Right renal cortex interstitium (tissue), 3 donors: ENCODE measurements around the gene UST. TPM values are rescaled to one million over a fixed set of nuclear protein-coding genes. Genes with fewer than 3 reads are reported as not detected.
"Not testable (repeated sequence)": the region's sequence is repeated elsewhere in the genome, so short reads cannot be mapped to it uniquely, and the experiment has no call there.

Experiments used
- DNase-seq, 3 donors: peaks; one replicate each; pipeline ENCODE4 v3.0.0-alpha.2; 2013; ENCODE audit warnings: low read depth in 3 of 3, low spot score in 2 of 3
- polyA plus RNA-seq, 3 donors: library from polyadenylated mRNA; unstranded; fragments of 120-200 nt; gene quantifications; one replicate each; pipeline ENCODE4 v1.2.1, GENCODE V29; 2013; ENCODE audit not compliant: insufficient read length in 3 of 3

UST gene
- polyA plus RNA-seq, 3 donors: 11.0 to 11.7 (median 11.1) TPM

- no peak for DNase-seq
Observed at GRCh38 chr6:148830614-148831013, 83.8 kb downstream of the UST start.

DNA sequence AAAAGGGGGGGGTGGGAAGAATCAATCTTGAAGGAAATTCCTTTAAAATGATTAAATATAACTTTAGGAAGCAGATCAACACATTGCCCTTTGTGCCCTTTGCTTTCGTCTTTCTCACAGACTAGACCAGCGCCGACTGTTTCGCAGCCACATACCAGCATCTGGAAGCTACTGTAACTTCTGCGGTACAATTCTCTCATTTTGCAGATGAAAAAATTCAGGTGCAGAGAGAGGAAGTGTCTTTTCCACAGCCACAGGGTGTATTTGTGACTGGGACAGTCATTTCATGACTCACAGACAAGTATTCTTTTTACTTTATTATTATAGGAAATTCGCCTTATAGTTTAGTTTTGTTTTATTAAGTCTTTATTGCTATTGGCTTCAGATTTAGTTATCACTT, 84.2 kb downstream of the UST start:
- DNase-seq: no peak

- DNase-seq: no peak
Observed at GRCh38 chr6:148831531-148831930, 84.7 kb downstream of the UST start.

GRCh38 chr6:148835920-148836441, 89.2 kb downstream of the UST start:
- no peak for DNase-seq

DNA sequence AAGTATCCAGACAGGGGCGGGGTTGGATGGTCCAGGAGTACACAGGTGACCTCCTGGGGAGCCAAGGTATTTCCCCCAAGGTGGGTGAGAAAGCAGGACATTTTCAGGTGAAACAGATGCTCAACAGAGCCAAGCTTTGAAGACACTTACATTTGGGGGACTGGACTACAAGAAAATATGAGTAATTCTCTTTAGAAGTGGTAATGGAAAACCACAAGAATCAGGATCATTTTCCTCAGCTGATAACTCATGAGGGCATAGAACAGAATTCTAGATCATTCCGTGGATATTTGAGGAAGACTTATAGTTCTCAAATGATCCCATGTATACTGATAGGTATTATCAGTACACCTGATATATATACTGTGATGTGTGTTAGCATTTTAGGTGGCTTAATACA, 89.9 kb downstream of the UST start:
- no peak for DNase-seq

GRCh38 chr6:148837941-148838340, 91.1 kb downstream of the UST start:
- no peak for DNase-seq

DNA sequence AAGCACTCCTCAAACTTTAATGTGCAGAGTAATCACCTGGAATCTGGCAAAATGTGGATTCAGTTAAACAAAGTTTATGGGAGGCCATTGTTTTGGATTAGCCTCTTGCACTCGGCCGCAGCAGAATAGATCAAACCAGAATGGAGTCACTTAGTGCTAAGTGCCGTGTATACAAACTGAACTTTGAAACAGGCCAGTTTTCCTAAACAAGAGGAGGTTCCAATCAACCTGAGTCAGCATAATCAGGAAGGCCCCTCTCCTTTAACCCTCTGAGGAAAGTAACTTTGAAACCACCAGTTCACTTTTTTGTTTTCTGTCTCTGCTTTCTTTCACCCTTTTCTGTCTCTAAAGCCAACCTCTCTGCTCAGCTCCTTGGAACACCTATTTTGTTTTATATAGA, 92.2 kb downstream of the UST start:
- no peak for DNase-seq

DNA sequence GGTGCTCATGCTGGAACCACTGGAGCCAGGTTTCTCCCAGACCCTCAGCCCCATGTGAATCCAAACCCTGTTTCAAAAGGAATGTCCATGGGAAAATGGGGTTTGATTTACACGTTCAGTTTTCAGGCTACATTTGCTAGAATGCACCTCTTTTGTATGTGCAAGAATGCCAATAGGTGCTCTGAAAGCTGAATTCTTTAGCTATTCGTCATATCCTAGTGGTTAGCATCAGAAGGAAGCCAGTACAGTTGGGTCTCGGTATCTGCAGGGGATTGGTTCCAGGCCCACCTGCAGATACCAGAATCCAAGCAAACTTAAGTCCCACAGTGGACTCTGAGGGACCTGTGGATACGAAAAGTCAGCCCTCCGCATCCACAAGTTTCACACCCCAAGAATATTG, 93.4 kb downstream of the UST start:
- no peak for DNase-seq

DNA sequence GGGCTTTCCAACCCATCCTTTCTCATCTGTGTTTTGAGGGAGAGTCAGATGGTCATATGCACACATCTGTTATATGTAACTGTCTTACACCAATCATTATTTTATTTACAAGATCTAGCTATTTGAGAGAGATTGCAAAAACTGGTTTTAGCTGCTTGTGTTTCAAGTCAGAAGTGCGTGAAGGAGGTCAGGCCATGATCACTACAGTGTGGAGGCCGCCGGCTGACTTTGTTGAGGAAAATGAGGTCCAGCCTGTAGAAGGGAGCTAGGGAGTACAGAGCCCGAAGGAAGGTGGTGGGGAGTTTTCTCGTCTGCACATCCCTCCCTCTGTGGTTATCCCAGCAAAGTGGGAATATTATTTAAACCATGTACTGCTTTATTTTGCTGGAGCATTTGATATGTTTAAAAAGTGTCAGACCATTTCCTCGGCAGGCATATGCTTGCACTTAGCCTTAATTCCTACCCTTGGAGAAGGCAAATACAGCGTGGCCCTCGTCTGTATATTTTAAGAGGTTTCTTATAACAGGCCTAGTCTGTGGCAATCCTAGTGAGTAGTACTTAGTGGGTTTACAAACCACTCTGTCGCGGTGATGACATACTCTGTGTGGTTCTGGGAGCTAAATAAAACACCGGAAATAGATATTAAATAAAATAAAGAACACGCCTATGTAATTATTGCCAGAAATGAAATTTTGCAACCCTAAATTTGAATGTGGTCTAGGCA, 95.6 kb downstream of the UST start:
- DNase-seq: no peak

GRCh38 chr6:148845464-148845863, 98.6 kb downstream of the UST start:
- no peak for DNase-seq

DNA sequence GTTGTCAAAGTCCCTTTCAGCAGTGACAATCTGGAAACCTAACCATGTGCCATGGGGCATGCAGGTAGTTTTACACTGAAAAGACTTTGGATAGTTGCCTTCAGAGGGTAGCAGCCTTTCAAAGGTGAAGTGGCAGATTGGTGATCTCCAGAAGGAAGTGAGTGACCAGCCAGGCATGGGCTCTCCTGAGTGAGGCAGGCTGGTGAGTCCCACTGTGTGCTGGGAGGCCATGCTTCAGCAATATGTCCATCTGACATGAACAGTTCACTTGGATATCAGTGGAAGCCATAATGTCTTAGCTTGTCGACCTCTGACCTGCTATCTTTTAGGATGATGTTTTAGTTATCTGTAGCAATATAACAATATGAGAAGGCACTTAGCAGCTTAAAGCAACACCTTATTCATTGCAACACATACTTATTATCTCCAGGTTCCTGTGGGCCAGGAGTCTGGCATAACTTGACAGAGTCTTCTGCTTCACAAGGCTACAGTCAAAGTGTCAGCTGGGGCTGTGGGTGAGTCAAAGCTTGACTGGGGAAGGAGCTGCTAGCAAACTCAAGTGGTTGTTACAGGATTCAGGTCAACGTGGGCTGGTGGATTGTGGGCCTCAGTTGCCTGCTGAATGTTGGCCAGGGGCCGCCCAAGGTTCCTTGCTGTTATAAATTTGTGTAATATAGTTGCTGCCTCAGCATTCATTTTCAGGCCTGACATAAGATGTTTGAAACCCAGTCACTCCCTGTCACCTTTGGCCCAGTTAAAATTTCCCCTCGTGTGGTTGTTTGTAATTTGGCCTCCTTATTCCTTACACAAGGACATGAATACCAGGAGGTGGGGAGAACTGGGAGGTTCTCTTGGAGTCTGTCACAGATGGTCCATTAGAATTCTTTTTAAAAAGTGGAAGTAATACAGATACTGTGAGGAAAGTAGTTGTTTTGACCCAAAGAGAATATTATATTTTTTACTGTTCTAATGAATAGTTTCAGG, 100.2 kb downstream of the UST start:
- DNase-seq: no peak

DNA sequence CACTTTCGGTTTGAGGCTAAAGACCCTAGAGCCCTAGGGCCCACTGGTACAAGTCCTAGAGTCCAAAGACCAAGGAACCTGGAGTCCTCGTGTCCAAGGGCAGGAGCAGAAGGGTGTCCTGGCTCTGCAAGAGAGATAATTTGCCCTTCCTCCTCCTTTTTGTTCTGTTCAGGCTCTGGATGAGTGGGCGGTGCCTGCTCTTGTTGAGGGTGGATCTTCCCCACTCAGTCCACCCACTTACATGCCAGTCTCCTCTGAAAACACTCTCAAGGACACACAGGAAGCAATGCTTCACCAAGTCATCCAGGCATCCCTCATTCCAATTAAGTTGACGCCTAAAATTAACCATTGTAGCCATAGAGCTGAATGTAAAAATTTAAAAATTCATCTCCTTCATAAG, 102.1 kb downstream of the UST start:
- no peak for DNase-seq

DNA sequence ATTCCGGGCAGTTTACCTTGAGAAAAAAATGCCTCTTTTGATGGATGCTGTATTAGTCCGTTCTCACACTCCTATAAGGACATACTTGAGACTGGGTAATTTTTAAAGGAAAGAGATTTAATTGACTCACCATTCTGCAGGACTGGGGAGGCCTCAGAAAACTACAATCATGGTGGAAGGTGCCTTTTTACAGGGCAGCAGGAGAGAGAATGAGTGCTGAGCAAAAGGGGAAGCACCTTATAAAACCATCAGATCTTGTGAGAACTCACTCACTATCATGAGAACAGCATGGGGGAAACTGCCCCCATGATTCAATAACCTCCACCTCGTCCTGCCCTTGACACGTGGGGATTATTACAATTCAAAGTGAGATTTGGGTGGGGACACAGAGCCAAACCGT, 102.6 kb downstream of the UST start:
- not testable (repeated sequence) for DNase-seq

DNA sequence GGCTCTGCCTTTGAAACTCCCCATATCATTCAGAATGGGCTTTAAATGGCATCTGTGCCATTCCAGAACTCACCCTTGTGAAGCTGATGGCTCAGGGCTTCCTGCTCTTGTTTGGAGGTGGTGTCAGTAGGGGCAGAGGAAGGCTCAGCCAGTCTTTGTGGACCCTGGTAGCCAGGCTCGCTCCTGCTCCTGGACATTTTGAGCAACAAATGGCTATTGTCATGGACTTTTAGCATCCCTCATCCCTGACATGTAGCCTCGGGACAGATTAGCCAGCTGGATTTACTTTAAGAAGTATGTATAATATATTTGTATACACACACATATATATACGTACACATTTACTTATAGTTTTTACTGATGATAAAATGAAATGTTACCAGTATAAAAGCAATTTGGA, 104.1 kb downstream of the UST start:
- no peak for DNase-seq

DNA sequence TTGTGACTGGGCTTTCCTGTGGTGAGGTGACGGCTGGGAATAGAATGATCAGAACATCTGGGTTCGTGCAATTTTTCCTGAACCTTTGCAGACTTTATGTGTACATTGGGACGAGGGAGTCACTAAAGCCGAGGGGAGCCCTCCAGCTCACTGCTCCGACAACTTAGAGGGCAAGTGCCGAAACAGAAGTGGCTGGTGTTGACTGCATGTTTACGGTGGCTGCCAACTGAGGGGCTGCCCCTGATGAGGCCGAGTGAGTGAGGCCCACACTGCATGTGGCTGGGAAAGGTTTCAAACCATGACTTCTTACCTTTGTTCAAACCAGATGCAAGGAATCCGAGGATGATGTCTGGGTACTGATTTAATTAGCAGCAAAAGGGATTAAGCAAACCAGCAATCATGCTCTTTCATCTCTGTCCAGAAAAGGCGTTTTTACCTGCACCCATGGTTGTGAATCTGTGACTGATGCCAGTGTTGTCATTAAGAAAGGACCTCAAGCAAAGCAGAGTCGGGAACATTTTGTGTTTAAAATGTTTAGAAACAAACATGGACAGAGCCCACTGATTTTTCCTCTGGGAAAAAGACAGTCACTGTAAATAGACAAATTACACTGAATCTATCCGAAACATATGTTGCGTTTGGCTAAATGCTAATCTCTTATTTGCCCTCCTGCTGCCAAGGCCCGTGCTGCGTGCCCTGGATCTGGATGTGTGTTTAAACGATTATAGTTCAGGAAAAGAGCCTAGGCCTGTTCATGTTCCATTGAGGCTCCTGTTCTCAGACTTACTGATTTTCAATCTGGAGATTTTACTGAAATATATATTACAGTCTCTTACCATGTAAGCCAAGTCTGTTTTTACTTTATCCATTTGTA, 105.1 kb downstream of the UST start:
- DNase-seq: no peak

DNA sequence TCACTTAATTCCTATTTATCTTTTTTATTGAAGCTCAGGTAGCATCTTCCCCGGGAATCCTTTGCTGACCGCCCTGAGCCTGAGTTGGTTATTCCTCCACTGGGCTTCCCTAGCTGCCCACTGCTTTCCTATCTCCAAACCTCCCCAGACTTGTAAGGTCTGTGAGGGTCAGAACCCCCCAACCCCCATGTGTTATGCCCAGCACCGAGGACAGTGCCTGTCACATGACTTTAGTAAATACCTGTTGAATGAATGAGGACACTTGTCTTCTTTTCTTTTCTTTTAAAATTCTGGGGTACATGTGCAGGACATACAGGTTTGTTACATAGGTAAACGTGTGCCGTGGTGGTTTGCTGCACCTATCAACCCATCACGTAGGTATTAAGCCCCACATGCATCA, 105.9 kb downstream of the UST start:
- no peak for DNase-seq

GRCh38 chr6:148853113-148853512, 106.3 kb downstream of the UST start:
- DNase-seq: not testable (repeated sequence)

GRCh38 chr6:148854096-148854495, 107.3 kb downstream of the UST start:
- no peak for DNase-seq

- no peak for DNase-seq
Observed at GRCh38 chr6:148854992-148855391, 108.2 kb downstream of the UST start.

- DNase-seq: no peak
Observed at GRCh38 chr6:148855744-148856143, 108.9 kb downstream of the UST start.
